Right lobe of liver (tissue), 6 donors: Measurements from ENCODE around the gene UNC93B1. TPM values are rescaled to one million over a fixed set of nuclear protein-coding genes. Genes with fewer than 3 reads are reported as not detected.

ENCODE experiments used
- ATAC-seq, 4 donors: fragments of 200-7000 bp; cut with Tn5 transposase; one replicate each; pipeline ENCODE4 v1.9.1; 2020; ENCODE audit warnings: mild to moderate bottlenecking in 4 of 4, moderate library complexity in 4 of 4
- DNase-seq, 3 donors: peaks; one replicate each; pipeline ENCODE4 v3.0.0-alpha.2; 2020
- H3K27ac ChIP-seq, 3 donors: fragments of 200-600 bp; one replicate each; pipeline ENCODE4 v1.8.0; 2022
- H3K27me3 ChIP-seq, 2 donors: fragments of 200-600 bp; one replicate each; pipeline ENCODE4 v1.8.0; 2022
- H3K36me3 ChIP-seq, 4 donors: fragments of 200-600 bp; sonication (generic) in 1 of 4; one replicate each; pipeline versions ENCODE4 v1.5.1 to v1.8.0; 2017 to 2022; ENCODE audit warnings: control low read depth in 1 of 4
- H3K4me1 ChIP-seq, 4 donors: fragments of 200-600 bp; sonication (generic) in 1 of 4; one replicate each; pipeline versions ENCODE4 v1.5.1 to v1.8.0; 2017 to 2022; ENCODE audit warnings: control low read depth in 1 of 4
- H3K4me3 ChIP-seq, 3 donors: fragments of 200-600 bp; one replicate each; pipeline ENCODE4 v1.8.0; 2022
- H3K9me3 ChIP-seq, 4 donors: fragments of 200-600 bp; sonication (generic) in 1 of 4; one replicate each; pipeline versions ENCODE4 v1.5.1 to v1.8.0; 2017 to 2022; ENCODE audit warnings: control low read depth in 1 of 4
- POLR2A ChIP-seq: fragments of 450-650 bp; IDR thresholded peaks from one replicate; pipeline ENCODE4 v1.6.1; 2017; ENCODE audit warnings: antibody characterized with exemption, mild to moderate bottlenecking
- WGBS: methylation state at CpG from one replicate; pipeline ENCODE4 v1.1.6; 2018; ENCODE audit warnings: low coverage, low lambda C conversion rate; ENCODE audit not compliant: insufficient coverage; ENCODE audit errors: missing lambda C conversion rate; 5-methylcytosine and 5-hydroxymethylcytosine counted together
- intact Hi-C, 2 donors: fragments of 100-400 bp; cut with DNase I; formaldehyde crosslinking; loops; one replicate each; pipeline versions ENCODE4 v1.11.2 to v1.14.1; 2022
- total RNA-seq, 6 experiments: library from RNA; depleted of rRNA in 2 of 6; stranded (reverse); fragments of >200 nt in 2 of 6; fragmentation: NEBNext Ultra II Directional in 3 of 6; extraction: Animal tissue kit (Norgen Biotek cat#: 25700) in 3 of 6; gene quantifications; one replicate each; pipeline versions ENCODE4 v1.1.0 to v1.2.4, GENCODE V29; 2016 to 2023
- TF ChIP-seq, protein P1 (sequence below), 4 donors: fragments of 200-600 bp in 3 of 4; fragments of 450-650 bp in 1 of 4; IDR thresholded peaks; one replicate each; pipeline versions ENCODE4 v1.5.1 to v1.8.0; 2016 to 2022; ENCODE audit warnings: antibody characterized with exemption in 4 of 4, mild to moderate bottlenecking in 2 of 4
- donor health status: DM: no; HTN: yes; CAD: no.
- donor health status: DM: no; HTN: no; CAD: no.
- donor health status: DM: no; HTN: no; CAD: no.
- donor health status: DM: no; HTN: yes; CAD: no.
- donor health status: DM: no; HTN: yes; CAD: no.

Gene UNC93B1
- total RNA-seq, 6 experiments from 2014 or later, result 13.3 to 21.4 (median 17.9) TPM

DNA sequence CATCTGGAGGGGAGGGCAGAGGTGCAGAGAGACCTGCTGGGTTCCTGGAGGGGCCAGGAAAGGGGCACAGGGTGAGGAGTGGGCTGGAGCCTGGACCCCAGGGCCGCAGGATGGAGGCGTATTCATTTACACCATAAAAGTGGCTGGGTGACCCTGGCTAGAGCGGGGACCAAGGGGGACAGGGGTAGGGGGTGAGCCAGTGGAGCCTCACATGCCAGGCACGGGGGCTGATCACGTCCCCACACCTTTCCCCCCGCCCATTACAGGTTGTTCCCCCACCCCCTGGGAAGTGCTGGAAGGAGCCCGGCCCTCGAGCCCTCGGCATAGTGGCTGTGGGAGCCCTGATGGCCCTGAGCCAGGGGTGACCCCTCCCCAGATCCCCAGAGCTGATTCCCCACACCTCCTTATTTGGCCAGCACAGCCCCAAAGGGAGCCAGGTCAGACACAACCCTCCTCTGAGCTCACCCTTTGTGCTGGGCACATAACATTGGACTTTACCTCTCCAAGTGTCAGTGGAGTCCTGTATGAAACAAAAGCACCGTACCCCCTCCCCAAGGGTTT, 35.7 kb upstream of the UNC93B1 start:
- WGBS, result 6% methylated on average over 3 of the region's 10 CpGs
- ATAC-seq, result peak; percentile 2 to 16 (median 8)
- Histone ChIP-seq H3K36me3 (no peaks in the 10 kb centered on the region), H3K27ac (peak overlapping the region; percentile 81 to 97 (median 94)), H3K4me1 (peaks cover 0 to 36% (median 14%) of the 10 kb centered on the region in 4 donors), H3K27me3 (no peaks in the 10 kb centered on the region), H3K4me3 (peak overlapping the region; percentile 73 to 91 (median 75)), H3K9me3 (no peaks in the 10 kb centered on the region)
- peak; percentile 55 to 74 (median 62) for DNase-seq
- intact Hi-C loops, result no loop called here
- TF ChIP-seq POLR2A, result no peak
- TF ChIP-seq, protein P1, sequence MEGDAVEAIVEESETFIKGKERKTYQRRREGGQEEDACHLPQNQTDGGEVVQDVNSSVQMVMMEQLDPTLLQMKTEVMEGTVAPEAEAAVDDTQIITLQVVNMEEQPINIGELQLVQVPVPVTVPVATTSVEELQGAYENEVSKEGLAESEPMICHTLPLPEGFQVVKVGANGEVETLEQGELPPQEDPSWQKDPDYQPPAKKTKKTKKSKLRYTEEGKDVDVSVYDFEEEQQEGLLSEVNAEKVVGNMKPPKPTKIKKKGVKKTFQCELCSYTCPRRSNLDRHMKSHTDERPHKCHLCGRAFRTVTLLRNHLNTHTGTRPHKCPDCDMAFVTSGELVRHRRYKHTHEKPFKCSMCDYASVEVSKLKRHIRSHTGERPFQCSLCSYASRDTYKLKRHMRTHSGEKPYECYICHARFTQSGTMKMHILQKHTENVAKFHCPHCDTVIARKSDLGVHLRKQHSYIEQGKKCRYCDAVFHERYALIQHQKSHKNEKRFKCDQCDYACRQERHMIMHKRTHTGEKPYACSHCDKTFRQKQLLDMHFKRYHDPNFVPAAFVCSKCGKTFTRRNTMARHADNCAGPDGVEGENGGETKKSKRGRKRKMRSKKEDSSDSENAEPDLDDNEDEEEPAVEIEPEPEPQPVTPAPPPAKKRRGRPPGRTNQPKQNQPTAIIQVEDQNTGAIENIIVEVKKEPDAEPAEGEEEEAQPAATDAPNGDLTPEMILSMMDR (IDR thresholded peaks at IDR 0.05), result no peak

DNA sequence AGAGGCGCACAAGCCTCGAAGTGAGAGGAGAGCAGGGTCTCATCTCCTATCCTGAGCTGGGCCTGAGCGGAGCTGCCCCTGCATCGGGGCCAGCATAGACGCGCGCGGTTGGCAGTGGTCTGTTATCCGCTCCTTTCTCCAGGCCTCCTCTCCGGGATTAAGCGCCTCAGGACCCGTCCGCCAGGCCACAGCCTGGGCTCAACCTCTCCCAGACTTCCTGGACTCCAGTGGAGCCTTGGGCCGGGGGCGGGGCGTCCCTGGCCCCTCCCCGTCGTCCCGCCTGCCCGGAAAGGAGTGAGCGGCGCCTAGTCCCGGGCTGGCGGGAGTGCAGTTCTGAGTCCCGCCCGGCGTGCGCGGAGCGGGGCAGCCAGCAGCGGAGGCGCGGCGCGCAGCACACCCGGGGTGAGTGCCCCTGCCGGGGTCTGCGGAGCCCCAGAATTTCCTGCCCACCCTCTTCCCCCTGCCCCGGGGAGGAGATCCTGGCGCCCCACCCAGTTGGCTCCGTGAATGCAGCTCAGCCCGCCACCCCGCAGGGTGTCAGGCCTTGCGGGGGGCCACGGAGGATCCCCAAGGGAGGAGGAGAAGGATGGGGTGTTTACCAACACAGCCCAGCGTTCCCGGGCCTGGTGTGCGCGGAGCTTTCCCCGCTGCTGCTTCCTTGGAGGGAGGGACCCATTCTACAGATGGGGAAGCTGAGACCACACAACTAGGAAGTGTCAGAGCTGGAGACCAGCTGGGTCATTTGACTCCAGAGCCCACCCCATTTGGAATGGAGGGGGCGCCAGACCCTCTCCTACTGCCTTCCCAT, 35.0 kb upstream of the UNC93B1 start, which contains the start of gene TCIRG1:
TSS of gene TCIRG1 (plus strand) at position 308 of the 808 bp plus-strand sequence. CDS start 2,247 bp downstream, outside the sequence.
- peak; percentile 93 to 94 (median 93) for DNase-seq
- peak; percentile 74 to 85 (median 80) for ATAC-seq
- peak within 1 kb of the TSS; percentile 73 to 91 (median 75) for H3K4me3 ChIP-seq
- peak within 1 kb of the TSS; percentile 81 to 97 (median 94) for H3K27ac ChIP-seq
- no peaks in the 10 kb centered on the region for H3K9me3 ChIP-seq
- 8% methylated on average over 16 of the region's 51 CpGs for WGBS
- TF ChIP-seq, protein P1 (IDR thresholded peaks at IDR 0.05), result no peak
- TF ChIP-seq POLR2A, result peak; percentile 99
- H3K4me1 ChIP-seq, result peaks cover 0 to 39% (median 15%) of the 10 kb centered on the region in 4 donors
- H3K27me3 ChIP-seq, result no peaks in the 10 kb centered on the region
- intact Hi-C loops, result no loop called here
- H3K36me3 ChIP-seq, result peaks cover 0 to 5% (median 2%) of the 10 kb centered on the region in 4 donors

- whole genome bisulfite sequencing, result no CpG with 5 or more reads among the region's 13 CpGs
- H3K4me1 ChIP-seq, result peaks cover 0 to 46% (median 19%) of the 10 kb centered on the region in 4 donors
- DNase-seq (peak; percentile 92 to 97 (median 95)), ATAC-seq (peak; percentile 62 to 72 (median 68))
- TF ChIP-seq POLR2A, result no peak
- TF ChIP-seq, protein P1 (IDR thresholded peaks at IDR 0.05), result no peak
- peaks cover 0 to 8% (median 3%) of the 10 kb centered on the region in 4 donors for H3K36me3 ChIP-seq
- no peaks in the 10 kb centered on the region for H3K9me3 ChIP-seq
- intact Hi-C loops, result no loop called here
- peak overlapping the region; percentile 81 to 97 (median 94) for H3K27ac ChIP-seq
- H3K4me3 ChIP-seq, result peak overlapping the region; percentile 73 to 91 (median 75)
- H3K27me3 ChIP-seq, result no peaks in the 10 kb centered on the region
Measured at GRCh38 chr11:68038226-68038717, 34.4 kb upstream of the UNC93B1 start.

DNA sequence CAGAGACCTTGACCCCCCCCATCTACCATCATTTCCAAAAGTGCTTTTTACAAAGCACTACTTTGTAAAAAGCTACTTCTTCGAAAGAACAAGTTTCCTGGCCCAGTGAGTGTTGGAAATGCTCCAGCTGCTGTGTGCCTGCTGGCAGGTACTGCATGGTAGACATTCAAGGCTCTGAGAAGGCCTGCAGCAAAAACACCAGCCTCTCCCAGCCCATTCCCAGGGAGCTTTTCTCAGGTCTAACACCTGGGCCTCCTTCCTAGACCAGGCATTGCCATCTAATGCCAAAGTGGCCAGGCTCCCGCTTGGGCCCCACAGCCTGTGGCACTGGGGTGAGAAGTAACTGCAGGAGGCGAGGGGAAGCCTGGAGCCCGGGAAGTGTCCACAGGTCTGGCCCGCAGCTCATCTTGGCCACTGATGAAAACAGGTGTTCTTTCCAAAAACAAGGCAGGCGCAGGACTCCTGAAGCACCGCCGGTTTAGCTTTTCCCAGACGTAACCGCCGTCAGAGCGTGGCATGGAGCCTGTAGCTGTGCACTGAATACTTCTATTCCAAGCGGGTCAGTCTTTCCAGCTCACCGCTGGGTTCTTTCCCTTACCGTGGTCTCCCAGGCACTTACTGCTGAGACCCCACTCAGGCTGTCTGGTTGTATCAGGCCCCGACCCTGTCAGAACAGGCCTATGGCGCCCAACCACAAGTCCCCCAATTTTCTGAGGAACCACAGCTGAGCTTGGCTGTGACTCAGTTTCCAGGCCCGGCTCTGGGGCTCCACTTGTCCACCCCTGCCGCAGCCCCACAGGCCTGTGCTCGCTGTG, 33.7 kb upstream of the UNC93B1 start:
- intact Hi-C loops, result no loop called here
- no peak overlapping the region for H3K4me3 ChIP-seq
- ATAC-seq, result no peak
- H3K9me3 ChIP-seq, result no peaks in the 10 kb centered on the region
- H3K36me3 ChIP-seq, result peaks cover 0 to 8% (median 3%) of the 10 kb centered on the region in 4 donors
- 29% methylated on average over 5 of the region's 20 CpGs for WGBS
- H3K27me3 ChIP-seq, result no peaks in the 10 kb centered on the region
- H3K27ac ChIP-seq, result peak overlapping the region; percentile 81 to 97 (median 94)
- H3K4me1 ChIP-seq, result peaks cover 0 to 52% (median 22%) of the 10 kb centered on the region in 4 donors
- TF ChIP-seq, protein P1 (IDR thresholded peaks at IDR 0.05), result no peak
- no peak for TF ChIP-seq POLR2A
- DNase-seq, result peak; percentile 51 to 82 (median 61)
